ENCODE measurements around the gene KMT2C.

- TF ChIP-seq CTCF (IDR thresholded peaks at IDR 0.05; ENCODE audit: low read depth, low read length) (no peak), EZH2phosphoT487 (IDR thresholded peaks at IDR 0.05; ENCODE audit: low read depth) (no peak)
Observed at GRCh38 chr7:152382244-152382643, 53.6 kb downstream of the KMT2C start.

Measured in OCI-LY3 (cell line).